Aorta (tissue), 5 donors: Measurements from ENCODE around the gene FAM120A. TPM values are rescaled to one million over a fixed set of nuclear protein-coding genes. Genes with fewer than 3 reads are reported as not detected.
"Not testable (repeated sequence)": the region's sequence is repeated elsewhere in the genome, so short reads cannot be mapped to it uniquely, and the experiment has no call there.

Experiments used
- ATAC-seq: fragments of 200-7000 bp; cut with Tn5 transposase; one replicate; pipeline ENCODE4 v1.9.1; 2022; ENCODE audit warnings: moderate library complexity; ENCODE audit not compliant: low FRiP score
- DNase-seq, 2 donors: peaks; one replicate each; pipeline ENCODE4 v3.0.0-alpha.2; 2020
- H3K27ac ChIP-seq, 2 donors: one replicate each; pipeline ENCODE4 v1.5.1; 2013; ENCODE audit warnings: low read length in 2 of 2, mild to moderate bottlenecking in 2 of 2, moderate library complexity in 2 of 2, control low read depth in 1 of 2, inconsistent platforms in 1 of 2, low read depth in 1 of 2
- H3K27me3 ChIP-seq, 2 donors: one replicate each; pipeline ENCODE4 v1.6.1; 2013; ENCODE audit warnings: control low read depth in 1 of 2, low read length in 1 of 2, mild to moderate bottlenecking in 1 of 2, moderate library complexity in 1 of 2; ENCODE audit not compliant: insufficient read depth in 2 of 2, control insufficient read depth in 1 of 2
- H3K36me3 ChIP-seq, 2 donors: one replicate each; pipeline ENCODE4 v1.6.1; 2013; ENCODE audit warnings: control low read depth in 1 of 2, low read length in 1 of 2, mild to moderate bottlenecking in 1 of 2; ENCODE audit not compliant: insufficient read depth in 2 of 2, control insufficient read depth in 1 of 2
- H3K4me1 ChIP-seq, 2 donors: one replicate each; pipeline ENCODE4 v1.6.1; 2013; ENCODE audit warnings: low read length in 2 of 2, control low read depth in 1 of 2, mild to moderate bottlenecking in 1 of 2, moderate library complexity in 1 of 2; ENCODE audit not compliant: insufficient read depth in 2 of 2, control insufficient read depth in 1 of 2
- H3K4me3 ChIP-seq, 2 donors: one replicate each; pipeline ENCODE4 v1.5.1; 2013; ENCODE audit warnings: low read length in 2 of 2, control low read depth in 1 of 2, mild to moderate bottlenecking in 1 of 2
- H3K9me3 ChIP-seq: one replicate; pipeline ENCODE4 v1.6.1; 2013; ENCODE audit warnings: mild to moderate bottlenecking, low read length; ENCODE audit not compliant: control insufficient read depth
- WGBS, 2 donors: extraction: QIAGEN DNeasy Blood & Tissue Kit; methylation state at CpG; one replicate each; pipeline ENCODE4 v1.1.7; 2013; 5-methylcytosine and 5-hydroxymethylcytosine counted together
- intact Hi-C, 2 donors: fragments of 100-400 bp; cut with DNase I; formaldehyde crosslinking; loops; one replicate each; pipeline versions ENCODE4 v1.14.2 to v1.15.0; 2022
- polyA plus RNA-seq, 2 donors: library from polyadenylated mRNA; stranded (reverse); fragments of 200-250 nt; gene quantifications; one replicate each; pipeline ENCODE4 v1.2.3, GENCODE V29; 2013
- total RNA-seq, 2 donors: library from RNA; stranded (reverse); fragmentation: NEBNext Ultra II Directional; extraction: Animal tissue kit (Norgen Biotek cat#: 25700); gene quantifications; one replicate each; pipeline ENCODE4 v1.2.1, GENCODE V29; 2021
- donor health status: healthy with polysubstance abuse.
- donor health status: Bipolar disorder and iron deficiency.
- donor health status: DM: no; HTN: no; CAD: no.
- donor health status: DM: no; HTN: no; CAD: no.
- donor health status: DM: yes; HTN: yes; CAD: no.

FAM120A gene
- total and polyA plus RNA-seq, 4 donors, result 30.7 to 88.6 (median 61.3) TPM

GRCh38 chr9:93439301-93439700 is 12.2 kb upstream of the FAM120A start:
- 95% methylated on average over 6 of the region's 6 CpGs for WGBS, 2 donors
- H3K4me3 ChIP-seq, H3K9me3 ChIP-seq, H3K27me3 ChIP-seq, DNase-seq, intact Hi-C loops, ATAC-seq, H3K4me1 ChIP-seq, H3K36me3 ChIP-seq, H3K27ac ChIP-seq: not testable (repeated sequence)

- no peak overlapping the region for H3K4me3 ChIP-seq
- ATAC-seq (no peak), DNase-seq (no peak)
- no peaks in the 10 kb centered on the region for H3K4me1 ChIP-seq
- H3K27me3 ChIP-seq, result no peaks in the 10 kb centered on the region
- 90 to 91% methylated on average over 8 of the region's 8 CpGs for WGBS, 2 donors
- intact Hi-C loops, result no loop called here
- H3K36me3 ChIP-seq, result peaks cover 0 to under 1% of the 10 kb centered on the region in 2 donors
- no peaks in the 10 kb centered on the region for H3K9me3 ChIP-seq
- H3K27ac ChIP-seq, result no peak overlapping the region
These were observed 10.4 kb upstream of the FAM120A start for GRCh38 chr9:93440896-93441580.

GRCh38 chr9:93446073-93446472 is 5.4 kb upstream of the FAM120A start:
- Histone ChIP-seq H3K36me3 (peaks cover 3 to 4% of the 10 kb centered on the region in 2 donors), H3K4me1 (no peaks in the 10 kb centered on the region), H3K9me3 (no peaks in the 10 kb centered on the region), H3K27ac (no peak overlapping the region), H3K27me3 (no peaks in the 10 kb centered on the region), H3K4me3 (no peak overlapping the region)
- no peak for ATAC-seq
- intact Hi-C loops, result no loop called here
- WGBS, 2 donors, result 77 to 85% methylated on average over 3 of the region's 3 CpGs
- DNase-seq, result no peak

GRCh38 chr9:93447655-93448054 is 3.8 kb upstream of the FAM120A start:
- intact Hi-C loops, result no loop called here
- no peaks in the 10 kb centered on the region for H3K27me3 ChIP-seq
- whole genome bisulfite sequencing, 2 donors, result 81 to 91% methylated on average over 4 of the region's 4 CpGs
- H3K9me3 ChIP-seq, result no peaks in the 10 kb centered on the region
- H3K4me1 ChIP-seq, result no peaks in the 10 kb centered on the region
- ATAC-seq, result no peak
- no peak for DNase-seq
- peaks cover 3 to 4% of the 10 kb centered on the region in 2 donors for H3K36me3 ChIP-seq
- H3K27ac ChIP-seq, result no peak overlapping the region
- no peak overlapping the region for H3K4me3 ChIP-seq

GRCh38 chr9:93451849-93452709 is 594 bp downstream of the FAM120A start:
- DNase-seq (peak; percentile 70 to 86), ATAC-seq (peak; percentile 58)
- Histone ChIP-seq H3K4me1 (no peaks in the 10 kb centered on the region), H3K27me3 (no peaks in the 10 kb centered on the region), H3K36me3 (peaks cover 0 to 3% of the 10 kb centered on the region in 2 donors), H3K9me3 (no peaks in the 10 kb centered on the region), H3K4me3 (peak overlapping the region; percentile 93 to 98), H3K27ac (peak overlapping the region; percentile 64 to 79)
- intact Hi-C loops, result loop anchor here (1.0 to 10.0 kb wide), 3 partner anchors 114 to 317 kb away; partner anchors contain the start of gene NINJ1 (in 1 of the 2)
- 1% methylated on average over 54 to 92 of the region's 92 CpGs for WGBS, 2 donors

GRCh38 chr9:93452710-93453046 is 1.2 kb downstream of the FAM120A start:
- peak; percentile 53 to 68 for DNase-seq
- WGBS, 2 donors, result 1% methylated on average over 10 of the region's 10 CpGs
- Histone ChIP-seq H3K4me3 (peak overlapping the region; percentile 93 to 98), H3K36me3 (no peaks in the 10 kb centered on the region), H3K27me3 (no peaks in the 10 kb centered on the region), H3K4me1 (no peaks in the 10 kb centered on the region), H3K9me3 (no peaks in the 10 kb centered on the region), H3K27ac (peak overlapping the region; percentile 64 to 73)
- peak; percentile 48 for ATAC-seq
- intact Hi-C loops, result loop anchor here (1.0 to 10.0 kb wide), 3 partner anchors 114 to 318 kb away; partner anchors contain the start of gene NINJ1 (in 1 of the 2)

- Histone ChIP-seq H3K9me3 (no peaks in the 10 kb centered on the region), H3K27me3 (no peaks in the 10 kb centered on the region), H3K4me3 (peak within 1 kb of the TSS; percentile 93 to 98), H3K36me3 (peaks cover 0 to 3% of the 10 kb centered on the region in 2 donors), H3K4me1 (peaks cover 2% of the 10 kb centered on the region in 2 donors), H3K27ac (peak within 1 kb of the TSS; percentile 64 to 79)
- intact Hi-C loops, result loop anchor here (5.0 to 10.0 kb wide), 2 partner anchors 114 to 318 kb away; partner anchors contain the start of gene NINJ1 (in 1 of the 2)
- DNase-seq, result peak; percentile 95
- WGBS, 2 donors, result 0% methylated on average over 34 of the region's 34 CpGs
- ATAC-seq, result peak; percentile 91
These were observed 1.8 kb downstream of the FAM120A start, which contains the start of gene FAM120AOS for GRCh38 chr9:93453047-93453914. FAM120AOS (minus strand) TSS chr9:93453581; CDS start chr9:93452709, 872 bp downstream.

- WGBS, 2 donors, result 92 to 93% methylated on average over 1 of the region's 1 CpG
- Histone ChIP-seq H3K27ac (no peak overlapping the region), H3K4me3 (no peak overlapping the region), H3K4me1 (peaks cover 6 to 12% of the 10 kb centered on the region in 2 donors), H3K36me3 (peaks cover 0 to 3% of the 10 kb centered on the region in 2 donors), H3K27me3 (no peaks in the 10 kb centered on the region), H3K9me3 (no peaks in the 10 kb centered on the region)
- ATAC-seq (no peak), DNase-seq (no peak)
- intact Hi-C loops, result loop anchor here in 1 of 2 donors (10.0 kb wide), 1 partner anchor 321 kb away; the partner anchor contains the start of gene NINJ1
These were observed 4.5 kb downstream of the FAM120A start for GRCh38 chr9:93456022-93456421.
